Pons (tissue), 1 donor: ENCODE results near the gene SPEN.

Experiments
- DNase-seq: peaks from one replicate; pipeline ENCODE4 v3.0.0-alpha.2; 2016; ENCODE audit warnings: low spot score

SPEN gene

GRCh38 chr1:15985611-15986297, 138.2 kb downstream of the SPEN start:
- DNase-seq = no peak

- no peak for DNase-seq
Observed at GRCh38 chr1:15988856-15989736, 141.6 kb downstream of the SPEN start.

- DNase-seq = no peak
Observed at GRCh38 chr1:15989776-15990175, 142.3 kb downstream of the SPEN start.
